Heart right ventricle (tissue), 16 donors: ENCODE data around the gene LRRC73. TPM values are rescaled to one million over a fixed set of nuclear protein-coding genes. Genes with fewer than 3 reads are reported as not detected.

Experiments used
- ATAC-seq, 8 donors: fragments of 200-7000 bp; cut with Tn5 transposase; one replicate each; pipeline ENCODE4 v1.9.1; 2020; ENCODE audit warnings: mild to moderate bottlenecking in 8 of 8, moderate library complexity in 8 of 8, moderate number of reproducible peaks in 1 of 8
- DNase-seq, 2 donors: peaks; one replicate each; pipeline ENCODE4 v3.0.0-alpha.2; 2020
- H3K27ac ChIP-seq, 10 donors: fragments of 200-600 bp; sonication (generic) in 2 of 10; one replicate each; pipeline versions ENCODE4 v1.5.0 to v1.8.0; 2020 to 2022; ENCODE audit warnings: mild to moderate bottlenecking in 3 of 10
- H3K27me3 ChIP-seq, 7 donors: fragments of 200-600 bp; one replicate each; pipeline ENCODE4 v1.8.0; 2021 to 2022; ENCODE audit warnings: mild to moderate bottlenecking in 2 of 7
- H3K36me3 ChIP-seq, 9 donors: fragments of 200-600 bp; sonication (generic) in 1 of 9; one replicate each; pipeline versions ENCODE4 v1.5.0 to v1.8.0; 2020 to 2022; ENCODE audit warnings: mild to moderate bottlenecking in 2 of 9
- H3K4me1 ChIP-seq, 9 donors: fragments of 200-600 bp; sonication (generic) in 1 of 9; one replicate each; pipeline versions ENCODE4 v1.5.0 to v1.8.0; 2020 to 2022; ENCODE audit warnings: mild to moderate bottlenecking in 4 of 9
- H3K4me3 ChIP-seq, 10 donors: fragments of 200-600 bp; sonication (generic) in 2 of 10; one replicate each; pipeline versions ENCODE4 v1.5.0 to v1.8.0; 2020 to 2022; ENCODE audit warnings: mild to moderate bottlenecking in 7 of 10, moderate library complexity in 2 of 10
- H3K9me3 ChIP-seq, 11 donors: fragments of 200-600 bp in 10 of 11; sonication (generic) in 2 of 11; one replicate each; pipeline versions ENCODE4 v1.5.0 to v1.8.0; 2013 to 2022; ENCODE audit warnings: mild to moderate bottlenecking in 2 of 11, control low read depth in 1 of 11, moderate library complexity in 1 of 11
- CTCF ChIP-seq, 9 donors: fragments of 200-600 bp; sonication (generic) in 2 of 9; IDR thresholded peaks; one replicate each; pipeline versions ENCODE4 v1.5.0 to v1.8.0; 2021 to 2022; ENCODE audit warnings: antibody characterized with exemption in 9 of 9, mild to moderate bottlenecking in 5 of 9, moderate library complexity in 1 of 9
- WGBS, 2 donors: extraction: QIAGEN DNeasy Blood & Tissue Kit; methylation state at CpG; one replicate each; pipeline ENCODE4 v1.1.7; 2013; ENCODE audit warnings: inconsistent platforms in 1 of 2; 5-methylcytosine and 5-hydroxymethylcytosine counted together
- intact Hi-C, 10 donors: fragments of 100-400 bp; cut with DNase I; formaldehyde crosslinking; loops; one replicate each; pipeline versions ENCODE4 v1.11.1 to v1.14.2; 2022
- polyA plus RNA-seq, 2 donors: library from polyadenylated mRNA; stranded (reverse); fragments of 200-250 nt; gene quantifications; one replicate each; pipeline ENCODE4 v1.2.3, GENCODE V29; 2013
- total RNA-seq, 10 donors: library from RNA; stranded (reverse); fragmentation: NEBNext Ultra II Directional in 3 of 10; extraction: Animal tissue kit (Norgen Biotek cat#: 25700) in 3 of 10; gene quantifications; one replicate each; pipeline versions ENCODE4 v1.2.1 to v1.2.4, GENCODE V29; 2021 to 2023
- donor health status: Arrhythmogenic right ventricular cardiomyopathy.
- donor health status: ischemic (EF 13 %, LVEDD 7.1; RV severe dilation, severe dysfunction).
- donor health status: healthy with polysubstance abuse.
- donor health status: DM: no; HTN: yes; CAD: no.
- donor health status: DM: no; HTN: no; CAD: no.
- donor health status: ischemic (EF 25% LVEDD 6.9; RV normal size, moderate dysfunction).
- donor health status: ischemic (EF 25% LVEDD 5.7; RV mildly dilated, moderate dysfunction).
- donor health status: healthy.
- donor health status: DM: yes; HTN: yes; CAD: no.
- donor health status: Ischemic cardiomyopathy.
- donor health status: ischemic (EF 35%, LVEDD 5.7; RV mildly dilated, moderate dysfunction).
- donor health status: nonischemic (EF 11% LVEDD 7.7; RV severe dilation, severe dysfunction).
- donor health status: DM: yes; HTN: yes; CAD: no.
- donor health status: PGD.
- donor health status: ischemic (EF 29% LVEDD 5.4; RV normal size, mild dysfunction).
- donor health status: nonischemic (EF 23%, LVEDD 6.1; RV moderate dilation, normal function).

LRRC73 gene
- total and polyA plus RNA-seq, 12 donors = 0.44 to 3.8 (median 1.9) TPM

- no peak for TF ChIP-seq CTCF (IDR thresholded peaks at IDR 0.05)
- peaks cover 0 to 56% (median 34%) of the 10 kb centered on the region in 9 donors for H3K36me3 ChIP-seq
Observed at GRCh38 chr6:43509142-43509983, 783 bp downstream of the LRRC73 start.

GRCh38 chr6:43508481-43509141 lies 1.5 kb downstream of the LRRC73 start:
- WGBS, 2 donors = 69 to 79% methylated on average over 8 of the region's 8 CpGs
- Histone ChIP-seq H3K4me1 (peaks cover 17 to 63% (median 51%) of the 10 kb centered on the region in 9 donors), H3K27me3 (peaks cover 0 to 27% (median 0%) of the 10 kb centered on the region in 7 donors), H3K4me3 (peak overlapping the region in 2 of 10 donors; percentile 75 to 93), H3K27ac (no peak overlapping the region), H3K9me3 (no peaks in the 10 kb centered on the region), H3K36me3 (peaks cover 0 to 56% (median 28%) of the 10 kb centered on the region in 9 donors)
- DNase-seq (no peak), ATAC-seq (no peak)
- TF ChIP-seq CTCF (IDR thresholded peaks at IDR 0.05) = no peak
- intact Hi-C loops = loop anchor here in 8 of 10 donors (5.0 to 10.0 kb wide), 7 partner anchors 41 to 324 kb away; partner anchors contain the start of gene CUL9 (in 1 of the 8)

More at GRCh38 chr6:43509142-43509983, 783 bp downstream of the LRRC73 start:
- Histone ChIP-seq H3K4me3 (peak overlapping the region; percentile 12 to 93 (median 70)), H3K27ac (peak overlapping the region in 8 of 10 donors; percentile 61 to 79 (median 70)), H3K27me3 (peaks cover 0 to 27% (median 0%) of the 10 kb centered on the region in 7 donors), H3K9me3 (no peaks in the 10 kb centered on the region), H3K4me1 (peaks cover 17 to 71% (median 56%) of the 10 kb centered on the region in 9 donors)
- WGBS, 2 donors = 7 to 10% methylated on average over 56 to 69 of the region's 69 CpGs
- intact Hi-C loops = loop anchor here in 8 of 10 donors (5.0 to 10.0 kb wide), 7 partner anchors 42 to 325 kb away; partner anchors contain the start of gene CUL9 (in 1 of the 8)
- ATAC-seq (peak in 1 of 8 donors; percentile 0), DNase-seq (no peak)

GRCh38 chr6:43506667-43507471 lies 3.3 kb downstream of the LRRC73 start:
- Histone ChIP-seq H3K27me3 (peaks cover 0 to 27% (median 0%) of the 10 kb centered on the region in 7 donors), H3K4me1 (peaks cover 7 to 62% (median 42%) of the 10 kb centered on the region in 9 donors), H3K36me3 (peaks cover 0 to 56% (median 27%) of the 10 kb centered on the region in 9 donors), H3K9me3 (no peaks in the 10 kb centered on the region), H3K27ac (peak overlapping the region in 2 of 10 donors; percentile 21 to 23), H3K4me3 (no peak overlapping the region)
- WGBS, 2 donors = 25 to 27% methylated on average over 14 of the region's 14 CpGs
- TF ChIP-seq CTCF (IDR thresholded peaks at IDR 0.05) = peak; percentile 90 to 99 (median 96)
- ATAC-seq (peak; percentile 6 to 72 (median 52)), DNase-seq (peak; percentile 58 to 81)
- intact Hi-C loops = loop anchor here in 9 of 10 donors (1.0 to 10.0 kb wide), 11 partner anchors 40 to 322 kb away; partner anchors contain the start of genes DLK2 (in 3 of the 9) and CUL9 (in 1 of the 9)
